SU-DHL-6 (cell line): ENCODE results near the gene HLA-F.

Experiments used
- H2AFZ ChIP-seq: fragments of 200-600 bp; sonication (generic); 2 replicates; pipeline ENCODE4 v1.6.1; 2014; ENCODE audit warnings: low read depth, mild to moderate bottlenecking, moderate library complexity, mixed read lengths, antibody characterized with exemption, low read length; ENCODE audit not compliant: severe bottlenecking
- H3F3A ChIP-seq: fragments of 200-600 bp; shearing (Covaris generic); 2 replicates; pipeline ENCODE4 v1.6.0; 2016; ENCODE audit warnings: antibody characterized with exemption, mild to moderate bottlenecking; ENCODE audit not compliant: insufficient read depth
- H3K27ac ChIP-seq: fragments of 200-600 bp; sonication (generic); 2 replicates; pipeline ENCODE4 v1.5.1; 2016; ENCODE audit warnings: low read depth, mild to moderate bottlenecking, low read length, moderate library complexity, mixed read lengths
- H3K27me3 ChIP-seq: fragments of 200-600 bp; sonication (generic), shearing (Covaris generic); 2 replicates; pipeline ENCODE4 v1.6.0; 2014; ENCODE audit warnings: mild to moderate bottlenecking, low read length
- H3K36me3 ChIP-seq: fragments of 200-600 bp; sonication (generic); 2 replicates; pipeline ENCODE4 v1.6.1; 2014; ENCODE audit warnings: mild to moderate bottlenecking, low read length, mixed read lengths
- H3K4me2 ChIP-seq: fragments of 300-600, 200-600 bp; shearing (Covaris generic), sonication (generic); 2 replicates; pipeline ENCODE4 v1.6.0; 2014; ENCODE audit warnings: low read length, low read depth, mild to moderate bottlenecking; ENCODE audit not compliant: poor library complexity, severe bottlenecking
- H3K4me3 ChIP-seq: fragments of 200-600 bp; sonication (generic); 2 replicates; pipeline ENCODE4 v1.5.1; 2014; ENCODE audit warnings: antibody characterized with exemption, low read length, mild to moderate bottlenecking, mixed read lengths; ENCODE audit not compliant: insufficient read depth, poor library complexity, severe bottlenecking
- H3K79me2 ChIP-seq: fragments of 200-600 bp; sonication (generic); 2 replicates; pipeline ENCODE4 v1.6.1; 2014; ENCODE audit warnings: mild to moderate bottlenecking, low read length, moderate library complexity; ENCODE audit not compliant: insufficient read depth
- H3K9ac ChIP-seq: fragments of 200-600 bp; sonication (generic); 2 replicates; pipeline ENCODE4 v1.7.0; 2014; ENCODE audit warnings: mild to moderate bottlenecking, low read length
- H3K9me2 ChIP-seq: fragments of 200-600 bp; sonication (generic); replicated peaks from 2 replicates; pipeline ENCODE4 v1.6.1; 2014; ENCODE audit warnings: low read length; ENCODE audit not compliant: insufficient read depth
- H3K9me3 ChIP-seq: fragments of 200-600 bp; sonication (generic); 2 replicates; pipeline ENCODE4 v1.6.1; 2014; ENCODE audit warnings: low read length, mixed read lengths; ENCODE audit not compliant: insufficient read depth
- H4K20me1 ChIP-seq: fragments of 200-600 bp; sonication (generic); 2 replicates; pipeline ENCODE4 v1.6.1; 2014; ENCODE audit warnings: low read depth, mild to moderate bottlenecking, antibody characterized with exemption, low read length, moderate library complexity, mixed read lengths
- EZH2phosphoT487 ChIP-seq: fragments of 200-600 bp; sonication (generic), shearing (Covaris generic); conservative IDR thresholded peaks from 2 replicates; pipeline ENCODE4 v1.6.1; 2018; ENCODE audit warnings: mild to moderate bottlenecking, antibody characterized with exemption, low read length, moderate library complexity, mixed read lengths
- TF ChIP-seq, protein P1 (sequence below): fragments of 200-600 bp; sonication (generic); IDR thresholded peaks from one replicate; pipeline ENCODE4 v1.5.1; 2017; ENCODE audit warnings: antibody characterized with exemption, mild to moderate bottlenecking, low read length, moderate library complexity; ENCODE audit not compliant: insufficient read depth, poor library complexity, severe bottlenecking

The HLA-F gene

GRCh38 chr6:29676981-29677601 is 46.1 kb upstream of the HLA-F start:
- Histone ChIP-seq H3K9me2 (no peaks in the 10 kb centered on the region), H3K4me2 (no peak overlapping the region), H2AFZ (no peak overlapping the region), H3K9me3 (no peaks in the 10 kb centered on the region), H3K27me3 (no peaks in the 10 kb centered on the region), H4K20me1 (no peaks in the 10 kb centered on the region), H3F3A (no peaks in the 10 kb centered on the region), H3K27ac (no peak overlapping the region), H3K9ac (no peak overlapping the region), H3K79me2 (no peaks in the 10 kb centered on the region), H3K36me3 (no peaks in the 10 kb centered on the region), H3K4me3 (no peak overlapping the region)
- TF ChIP-seq, protein P1, sequence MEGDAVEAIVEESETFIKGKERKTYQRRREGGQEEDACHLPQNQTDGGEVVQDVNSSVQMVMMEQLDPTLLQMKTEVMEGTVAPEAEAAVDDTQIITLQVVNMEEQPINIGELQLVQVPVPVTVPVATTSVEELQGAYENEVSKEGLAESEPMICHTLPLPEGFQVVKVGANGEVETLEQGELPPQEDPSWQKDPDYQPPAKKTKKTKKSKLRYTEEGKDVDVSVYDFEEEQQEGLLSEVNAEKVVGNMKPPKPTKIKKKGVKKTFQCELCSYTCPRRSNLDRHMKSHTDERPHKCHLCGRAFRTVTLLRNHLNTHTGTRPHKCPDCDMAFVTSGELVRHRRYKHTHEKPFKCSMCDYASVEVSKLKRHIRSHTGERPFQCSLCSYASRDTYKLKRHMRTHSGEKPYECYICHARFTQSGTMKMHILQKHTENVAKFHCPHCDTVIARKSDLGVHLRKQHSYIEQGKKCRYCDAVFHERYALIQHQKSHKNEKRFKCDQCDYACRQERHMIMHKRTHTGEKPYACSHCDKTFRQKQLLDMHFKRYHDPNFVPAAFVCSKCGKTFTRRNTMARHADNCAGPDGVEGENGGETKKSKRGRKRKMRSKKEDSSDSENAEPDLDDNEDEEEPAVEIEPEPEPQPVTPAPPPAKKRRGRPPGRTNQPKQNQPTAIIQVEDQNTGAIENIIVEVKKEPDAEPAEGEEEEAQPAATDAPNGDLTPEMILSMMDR, result no peak

- no peaks in the 10 kb centered on the region for H3K9me2 ChIP-seq
- H3K9me3 ChIP-seq, result no peaks in the 10 kb centered on the region
- H3F3A ChIP-seq, result no peaks in the 10 kb centered on the region
- no peak overlapping the region for H3K9ac ChIP-seq
- no peak overlapping the region for H3K27ac ChIP-seq
- no peaks in the 10 kb centered on the region for H4K20me1 ChIP-seq
- H3K4me3 ChIP-seq, result no peak overlapping the region
- TF ChIP-seq, protein P1, result no peak
- TF ChIP-seq EZH2phosphoT487, result no peak
- H3K27me3 ChIP-seq, result no peaks in the 10 kb centered on the region
- no peaks in the 10 kb centered on the region for H3K36me3 ChIP-seq
- H3K79me2 ChIP-seq, result no peaks in the 10 kb centered on the region
- H2AFZ ChIP-seq, result no peak overlapping the region
- no peak overlapping the region for H3K4me2 ChIP-seq
Measured at GRCh38 chr6:29678114-29678513, 45.1 kb upstream of the HLA-F start.

GRCh38 chr6:29679962-29680361 is 43.3 kb upstream of the HLA-F start:
- Histone ChIP-seq H3K9me2 (no peaks in the 10 kb centered on the region), H3K4me2 (no peak overlapping the region), H3K79me2 (no peaks in the 10 kb centered on the region), H4K20me1 (no peaks in the 10 kb centered on the region), H3K27me3 (no peaks in the 10 kb centered on the region), H3K9ac (no peak overlapping the region), H3F3A (no peaks in the 10 kb centered on the region), H3K4me3 (no peak overlapping the region), H3K9me3 (no peaks in the 10 kb centered on the region), H3K36me3 (no peaks in the 10 kb centered on the region), H2AFZ (no peak overlapping the region), H3K27ac (no peak overlapping the region)
- TF ChIP-seq, protein P1, result no peak
- TF ChIP-seq EZH2phosphoT487, result no peak

- Histone ChIP-seq H3K79me2 (no peaks in the 10 kb centered on the region), H3K9ac (no peak overlapping the region), H3K27ac (no peak overlapping the region), H4K20me1 (no peaks in the 10 kb centered on the region), H3F3A (no peaks in the 10 kb centered on the region), H3K4me3 (no peak overlapping the region), H3K27me3 (no peaks in the 10 kb centered on the region), H3K4me2 (no peak overlapping the region), H2AFZ (no peak overlapping the region), H3K9me2 (no peaks in the 10 kb centered on the region), H3K9me3 (no peaks in the 10 kb centered on the region), H3K36me3 (no peaks in the 10 kb centered on the region)
- TF ChIP-seq, protein P1, result no peak
- TF ChIP-seq EZH2phosphoT487, result no peak
Measured at GRCh38 chr6:29680416-29680815, 42.8 kb upstream of the HLA-F start.
